HepG2 (cell line): Measurements from ENCODE around the gene AVPR2.

Experiments used
- MEIS2 ChIP-seq: sonication (generic); formaldehyde crosslinking; IDR thresholded peaks from 2 replicates; pipeline ENCODE4 v1.9.0; 2021; ENCODE audit warnings: mild to moderate bottlenecking, missing genetic modification reagents
- MYC ChIP-seq: sonication (generic); formaldehyde crosslinking; IDR thresholded peaks from 2 replicates; pipeline ENCODE4 v1.9.0; 2021; ENCODE audit warnings: missing genetic modification reagents, borderline replicate concordance
- NFE2L1 ChIP-seq: sonication (generic); formaldehyde crosslinking; IDR thresholded peaks from 2 replicates; pipeline ENCODE4 v1.4.0; 2020; ENCODE audit warnings: missing genetic modification reagents, mild to moderate bottlenecking, borderline replicate concordance
- POLR2A ChIP-seq, 2 experiments: IDR thresholded peaks; 2 replicates each; pipeline ENCODE4 v1.6.1; 2011; ENCODE audit warnings: low read depth in 2 of 2, low read length in 2 of 2, mild to moderate bottlenecking in 1 of 2, moderate library complexity in 1 of 2; ENCODE audit not compliant: insufficient read depth in 1 of 2
- RAD21 ChIP-seq: fragments of 450-650 bp; formaldehyde crosslinking; IDR thresholded peaks from 2 replicates; pipeline ENCODE4 v1.5.0; 2020; ENCODE audit warnings: mild to moderate bottlenecking
- TBL1XR1 ChIP-seq: fragments of 150-350 bp; IDR thresholded peaks from 2 replicates; pipeline ENCODE4 v1.6.1; 2014; ENCODE audit warnings: borderline replicate concordance, low read length; ENCODE audit not compliant: partially characterized antibody
- ZNF570 ChIP-seq: sonication (generic); formaldehyde crosslinking; IDR thresholded peaks from 2 replicates; pipeline ENCODE4 v1.4.0; 2020; ENCODE audit warnings: mild to moderate bottlenecking, missing genetic modification reagents, borderline replicate concordance
- ZNF878 ChIP-seq: sonication (generic); formaldehyde crosslinking; IDR thresholded peaks from 2 replicates; pipeline ENCODE4 v1.8.1; 2023; ENCODE audit warnings: mild to moderate bottlenecking, missing genetic modification reagents, moderate library complexity
- TF ChIP-seq, protein P1 (sequence below): sonication (generic); formaldehyde crosslinking; IDR thresholded peaks from 2 replicates; pipeline ENCODE4 v1.5.0; 2020; ENCODE audit warnings: mild to moderate bottlenecking, missing genetic modification reagents, moderate library complexity
- TF ChIP-seq, protein P2 (sequence below): sonication (generic); formaldehyde crosslinking; conservative IDR thresholded peaks from 2 replicates; pipeline ENCODE4 v1.4.0; 2020; ENCODE audit warnings: missing genetic modification reagents

DNA sequence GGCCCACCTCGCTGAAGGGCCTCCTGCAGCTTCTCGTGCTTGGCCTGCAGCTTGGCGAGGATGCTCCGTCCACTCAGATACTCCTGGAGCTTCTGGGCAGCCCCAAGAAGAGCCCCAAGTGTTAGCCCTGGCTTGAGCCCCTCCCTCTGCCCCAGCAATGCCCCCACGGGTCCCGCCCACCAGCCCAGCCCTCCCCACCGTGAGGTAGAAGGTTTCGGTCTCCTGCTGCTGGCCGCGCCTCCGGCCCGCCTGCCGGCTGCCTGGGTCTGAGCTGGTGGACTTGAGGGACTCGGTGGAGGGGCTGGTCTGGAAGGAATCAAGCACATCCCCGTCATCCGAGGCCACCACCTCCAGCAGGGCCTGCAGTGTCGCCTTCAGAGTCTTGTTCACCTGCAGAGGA is 8.7 kb downstream of the AVPR2 start:
- no peak for TF ChIP-seq RAD21 (CRISPR knock-in tag)
- TF ChIP-seq, protein P1, sequence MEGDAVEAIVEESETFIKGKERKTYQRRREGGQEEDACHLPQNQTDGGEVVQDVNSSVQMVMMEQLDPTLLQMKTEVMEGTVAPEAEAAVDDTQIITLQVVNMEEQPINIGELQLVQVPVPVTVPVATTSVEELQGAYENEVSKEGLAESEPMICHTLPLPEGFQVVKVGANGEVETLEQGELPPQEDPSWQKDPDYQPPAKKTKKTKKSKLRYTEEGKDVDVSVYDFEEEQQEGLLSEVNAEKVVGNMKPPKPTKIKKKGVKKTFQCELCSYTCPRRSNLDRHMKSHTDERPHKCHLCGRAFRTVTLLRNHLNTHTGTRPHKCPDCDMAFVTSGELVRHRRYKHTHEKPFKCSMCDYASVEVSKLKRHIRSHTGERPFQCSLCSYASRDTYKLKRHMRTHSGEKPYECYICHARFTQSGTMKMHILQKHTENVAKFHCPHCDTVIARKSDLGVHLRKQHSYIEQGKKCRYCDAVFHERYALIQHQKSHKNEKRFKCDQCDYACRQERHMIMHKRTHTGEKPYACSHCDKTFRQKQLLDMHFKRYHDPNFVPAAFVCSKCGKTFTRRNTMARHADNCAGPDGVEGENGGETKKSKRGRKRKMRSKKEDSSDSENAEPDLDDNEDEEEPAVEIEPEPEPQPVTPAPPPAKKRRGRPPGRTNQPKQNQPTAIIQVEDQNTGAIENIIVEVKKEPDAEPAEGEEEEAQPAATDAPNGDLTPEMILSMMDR: no peak
- TF ChIP-seq NFE2L1 (CRISPR knock-in tag): no peak
- no peak for TF ChIP-seq TBL1XR1
- TF ChIP-seq ZNF878 (CRISPR knock-in tag): no peak
- TF ChIP-seq, protein P2, sequence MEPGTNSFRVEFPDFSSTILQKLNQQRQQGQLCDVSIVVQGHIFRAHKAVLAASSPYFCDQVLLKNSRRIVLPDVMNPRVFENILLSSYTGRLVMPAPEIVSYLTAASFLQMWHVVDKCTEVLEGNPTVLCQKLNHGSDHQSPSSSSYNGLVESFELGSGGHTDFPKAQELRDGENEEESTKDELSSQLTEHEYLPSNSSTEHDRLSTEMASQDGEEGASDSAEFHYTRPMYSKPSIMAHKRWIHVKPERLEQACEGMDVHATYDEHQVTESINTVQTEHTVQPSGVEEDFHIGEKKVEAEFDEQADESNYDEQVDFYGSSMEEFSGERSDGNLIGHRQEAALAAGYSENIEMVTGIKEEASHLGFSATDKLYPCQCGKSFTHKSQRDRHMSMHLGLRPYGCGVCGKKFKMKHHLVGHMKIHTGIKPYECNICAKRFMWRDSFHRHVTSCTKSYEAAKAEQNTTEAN (CRISPR knock-in tag): no peak
- no peak for TF ChIP-seq POLR2A (IDR thresholded peaks at IDR 0.05; ENCODE audit: insufficient read depth in 1 of 2, low read depth in 2 of 2, low read length in 2 of 2)
- TF ChIP-seq MYC (CRISPR knock-in tag): no peak
- no peak for TF ChIP-seq MEIS2
- no peak for TF ChIP-seq ZNF570 (CRISPR knock-in tag)
